ENCODE results near the gene LZTFL1.
"Not testable (repeated sequence)": the region's sequence is repeated elsewhere in the genome, so short reads cannot be mapped to it uniquely, and the experiment has no call there.

LZTFL1 gene

DNA sequence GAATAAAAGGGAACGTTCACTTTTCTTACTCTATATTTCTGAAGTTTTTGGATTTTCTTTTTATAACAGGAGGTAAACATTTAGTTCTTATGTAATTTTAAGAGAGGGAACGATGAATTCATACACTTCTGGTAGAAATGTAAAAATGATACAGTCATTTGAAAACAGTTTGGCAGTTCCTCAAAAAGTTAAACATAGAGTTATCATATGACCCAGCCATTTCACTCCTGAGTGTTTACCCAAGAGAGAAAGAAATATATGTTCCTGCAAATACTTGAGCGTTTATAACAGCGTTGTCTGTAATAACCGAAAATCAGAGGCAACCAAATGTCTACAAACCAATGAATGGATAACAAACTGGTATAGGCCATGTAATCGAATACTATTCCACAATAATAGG, 23.6 kb upstream of the LZTFL1 start:
- H3K4me3 ChIP-seq (ENCODE audit: low read depth, low read length), result no peak overlapping the region
- TF ChIP-seq, protein P1, sequence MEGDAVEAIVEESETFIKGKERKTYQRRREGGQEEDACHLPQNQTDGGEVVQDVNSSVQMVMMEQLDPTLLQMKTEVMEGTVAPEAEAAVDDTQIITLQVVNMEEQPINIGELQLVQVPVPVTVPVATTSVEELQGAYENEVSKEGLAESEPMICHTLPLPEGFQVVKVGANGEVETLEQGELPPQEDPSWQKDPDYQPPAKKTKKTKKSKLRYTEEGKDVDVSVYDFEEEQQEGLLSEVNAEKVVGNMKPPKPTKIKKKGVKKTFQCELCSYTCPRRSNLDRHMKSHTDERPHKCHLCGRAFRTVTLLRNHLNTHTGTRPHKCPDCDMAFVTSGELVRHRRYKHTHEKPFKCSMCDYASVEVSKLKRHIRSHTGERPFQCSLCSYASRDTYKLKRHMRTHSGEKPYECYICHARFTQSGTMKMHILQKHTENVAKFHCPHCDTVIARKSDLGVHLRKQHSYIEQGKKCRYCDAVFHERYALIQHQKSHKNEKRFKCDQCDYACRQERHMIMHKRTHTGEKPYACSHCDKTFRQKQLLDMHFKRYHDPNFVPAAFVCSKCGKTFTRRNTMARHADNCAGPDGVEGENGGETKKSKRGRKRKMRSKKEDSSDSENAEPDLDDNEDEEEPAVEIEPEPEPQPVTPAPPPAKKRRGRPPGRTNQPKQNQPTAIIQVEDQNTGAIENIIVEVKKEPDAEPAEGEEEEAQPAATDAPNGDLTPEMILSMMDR (conservative IDR thresholded peaks at IDR 0.05; ENCODE audit: low read depth, low read length), result no peak
- no peak for DNase-seq (ENCODE audit: low read depth)

DNA sequence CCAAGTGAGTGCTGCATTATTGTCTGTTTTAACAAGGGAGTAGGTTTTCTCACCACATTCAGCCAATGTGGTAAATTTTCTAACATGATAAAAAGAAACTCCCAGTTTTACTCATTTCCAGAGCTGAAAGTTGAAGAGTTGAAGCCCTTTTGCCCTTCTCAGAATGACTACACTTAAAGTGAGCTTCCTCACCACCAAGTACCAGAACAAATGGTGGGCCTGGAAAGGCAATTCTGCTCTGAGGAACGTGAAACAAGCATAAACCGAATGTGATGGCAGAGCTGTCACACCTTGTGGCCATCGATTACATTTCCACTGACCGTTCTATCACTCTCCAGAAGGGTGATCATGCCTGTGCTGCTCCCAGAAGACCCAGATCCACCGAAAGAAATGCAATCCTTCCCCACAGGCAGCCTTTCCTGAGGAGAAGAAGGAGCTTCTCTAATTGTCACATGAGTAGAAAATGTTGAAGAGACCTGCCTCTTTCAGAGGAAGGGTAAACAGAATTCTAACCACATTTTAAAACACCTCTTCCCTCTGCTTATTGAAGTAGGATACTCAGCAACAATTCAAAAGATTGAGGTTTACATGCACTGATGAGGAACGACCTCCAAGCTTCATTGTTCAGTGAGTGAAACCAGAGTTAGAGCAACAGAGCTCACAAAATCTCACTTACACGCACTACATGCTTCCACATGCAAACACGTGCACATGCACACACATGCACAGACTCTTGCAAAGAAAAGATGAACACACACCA, 23.0 kb upstream of the LZTFL1 start:
- no peak for DNase-seq (ENCODE audit: low read depth)
- TF ChIP-seq, protein P1 (conservative IDR thresholded peaks at IDR 0.05; ENCODE audit: low read depth, low read length), result no peak
- H3K4me3 ChIP-seq (ENCODE audit: low read depth, low read length), result no peak overlapping the region

DNA sequence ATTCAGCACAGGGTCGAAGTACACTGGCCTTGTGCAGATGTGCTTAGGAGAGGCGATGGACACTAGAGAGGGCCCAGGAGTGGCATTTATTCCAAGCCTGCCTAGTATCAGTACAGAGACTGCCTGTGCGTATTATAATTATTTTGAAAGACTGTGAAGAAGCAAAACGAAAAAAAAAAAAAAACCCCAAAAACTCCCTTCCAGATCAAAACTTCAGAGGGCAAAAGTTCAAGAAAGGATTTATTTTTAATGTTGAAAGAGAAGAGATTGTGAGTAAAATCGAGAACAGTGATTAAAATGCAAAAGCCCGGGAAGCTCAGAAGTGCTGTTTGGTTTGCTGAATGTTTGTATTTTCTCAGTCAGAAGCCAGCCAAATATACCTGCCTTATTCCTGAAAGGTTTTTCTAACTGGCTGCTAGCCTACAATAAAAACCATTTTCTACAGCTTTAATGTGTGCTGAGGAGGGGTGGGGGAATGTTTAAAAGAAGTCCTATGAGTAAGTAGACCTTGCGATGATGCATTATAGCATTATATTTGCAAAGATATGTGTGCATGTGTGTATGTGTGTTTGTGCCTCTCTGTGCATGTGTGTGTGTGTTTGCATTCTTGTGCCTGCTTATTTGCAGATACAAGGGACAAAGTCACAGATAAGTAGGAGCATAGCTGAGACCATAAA, 19.3 kb upstream of the LZTFL1 start:
- no peak for DNase-seq (ENCODE audit: low read depth)
- TF ChIP-seq, protein P1 (conservative IDR thresholded peaks at IDR 0.05; ENCODE audit: low read depth, low read length), result no peak
- H3K4me3 ChIP-seq (ENCODE audit: low read depth, low read length), result no peak overlapping the region

DNA sequence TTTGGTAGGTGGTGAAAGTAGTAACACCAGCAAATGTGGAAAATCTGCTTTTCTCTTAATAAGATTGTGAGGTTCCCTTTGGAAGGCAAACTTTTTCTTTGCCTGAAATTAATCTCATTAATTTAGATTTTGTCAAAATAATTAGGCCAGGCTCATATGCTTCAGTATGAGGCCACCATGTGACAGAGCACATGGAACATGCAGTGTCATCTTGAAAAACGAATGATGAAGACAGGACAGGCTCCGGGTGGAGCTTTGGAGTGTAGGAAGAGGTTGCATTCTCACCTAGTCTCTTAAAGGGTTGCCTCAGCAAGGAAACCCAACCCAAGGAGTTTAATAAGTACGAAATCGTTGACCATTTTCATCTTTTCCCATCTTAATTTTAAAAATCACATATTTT, 18.6 kb upstream of the LZTFL1 start:
- no peak for DNase-seq (ENCODE audit: low read depth)
- H3K4me3 ChIP-seq (ENCODE audit: low read depth, low read length), result no peak overlapping the region
- TF ChIP-seq, protein P1 (conservative IDR thresholded peaks at IDR 0.05; ENCODE audit: low read depth, low read length), result no peak

DNA sequence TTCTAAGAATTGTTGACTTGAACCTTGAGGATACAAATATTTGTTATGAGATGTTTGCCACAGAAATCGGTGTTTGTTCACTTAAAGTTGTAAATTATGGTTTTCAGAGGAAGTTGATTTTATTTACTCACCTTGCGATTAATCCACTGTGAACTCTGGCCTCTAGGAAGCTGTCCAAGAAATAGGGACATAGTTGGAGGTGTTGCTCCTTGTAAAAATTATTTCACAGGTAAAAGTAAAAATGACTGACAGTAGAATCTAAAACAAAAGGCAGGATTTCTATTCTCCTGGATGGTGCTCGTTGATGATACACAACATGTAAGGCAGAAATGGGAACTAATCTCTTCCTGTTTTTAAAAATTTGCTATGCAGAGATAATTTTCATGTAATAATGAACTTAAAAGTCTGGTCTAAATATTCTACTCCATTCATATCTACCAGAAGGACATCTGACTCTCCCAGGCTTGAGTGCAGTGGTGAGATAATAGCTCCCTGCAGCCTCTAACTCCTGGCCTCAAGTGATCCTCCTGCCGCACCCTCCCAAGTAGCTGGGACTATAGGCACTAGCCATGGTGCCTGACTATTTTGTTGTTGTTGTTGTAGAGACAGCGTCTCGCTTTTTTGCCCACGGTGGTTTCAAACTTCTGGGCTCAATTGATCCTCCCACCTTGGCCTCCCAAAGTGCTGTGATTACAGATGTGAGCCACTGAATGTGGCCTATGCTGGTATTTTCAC, 17.1 kb upstream of the LZTFL1 start:
- TF ChIP-seq, protein P1 (conservative IDR thresholded peaks at IDR 0.05; ENCODE audit: low read depth, low read length), result no peak
- no peak for DNase-seq (ENCODE audit: low read depth)
- H3K4me3 ChIP-seq (ENCODE audit: low read depth, low read length), result no peak overlapping the region

DNA sequence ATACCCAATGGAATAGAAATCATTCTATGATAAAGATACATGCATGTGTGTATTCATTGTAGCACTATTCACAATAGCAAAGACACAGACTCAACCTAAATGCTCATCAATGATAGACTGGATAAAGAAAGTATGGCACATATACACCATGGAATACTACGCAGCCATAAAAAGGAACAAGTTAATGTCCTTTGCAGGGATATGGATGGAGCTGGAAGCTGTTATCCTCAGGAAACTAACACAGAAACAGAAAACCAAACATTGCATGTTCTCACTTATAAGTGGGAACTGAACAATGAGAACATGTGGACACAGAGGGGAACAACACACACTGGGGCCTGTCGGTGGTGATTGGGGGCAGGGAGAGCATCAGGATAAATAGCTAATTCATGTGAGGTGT, 15.1 kb upstream of the LZTFL1 start:
- H3K4me3 ChIP-seq (ENCODE audit: low read depth, low read length); DNase-seq (ENCODE audit: low read depth): not testable (repeated sequence)

DNA sequence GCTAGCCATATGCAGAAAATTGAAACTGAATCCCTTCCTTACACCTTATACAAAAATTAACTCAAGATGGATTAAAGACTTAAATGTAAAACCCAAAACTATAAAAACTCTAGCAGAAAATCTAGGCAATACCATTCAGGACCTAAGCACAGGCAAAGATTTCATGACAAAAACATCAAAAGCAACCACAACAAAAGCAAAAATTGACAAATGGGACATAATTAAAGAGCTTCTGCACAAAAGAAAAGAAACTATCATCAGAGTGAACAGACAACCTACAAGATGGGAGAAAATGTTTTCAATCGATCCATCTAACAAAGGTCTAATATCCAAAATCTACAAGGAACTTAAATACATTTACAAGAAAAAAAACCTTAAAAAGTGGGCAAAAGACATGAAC, 14.4 kb upstream of the LZTFL1 start:
- DNase-seq (ENCODE audit: low read depth); H3K4me3 ChIP-seq (ENCODE audit: low read depth, low read length): not testable (repeated sequence)

Measured in choroid plexus epithelial cell (primary cell).